Putamen (tissue), 1 donor: Measurements from ENCODE around the gene NT5C1A.

Source experiments
- DNase-seq: peaks from one replicate; pipeline ENCODE4 v3.0.0-alpha.2; 2016; ENCODE audit warnings: low spot score

Gene NT5C1A

DNA sequence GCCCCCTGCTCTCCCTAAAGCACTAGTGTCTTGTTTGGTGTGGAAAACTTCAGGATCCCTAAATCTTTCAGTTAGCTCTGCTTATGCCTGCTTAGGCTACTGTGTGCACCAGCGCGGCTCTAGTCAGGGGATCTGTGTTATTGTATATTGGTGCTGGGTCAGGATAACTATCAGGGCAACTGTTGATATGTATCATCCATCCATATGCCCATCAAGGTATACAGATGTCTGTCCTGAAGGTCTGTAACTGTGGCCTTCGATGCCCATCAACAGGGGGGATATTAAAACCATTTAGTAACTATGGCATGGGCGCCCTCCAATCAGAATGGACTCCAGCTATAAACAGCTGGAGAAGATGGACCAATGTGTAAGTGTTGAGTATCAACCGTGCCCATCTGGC is 12.4 kb downstream of the NT5C1A start:
- DNase-seq = no peak

DNA sequence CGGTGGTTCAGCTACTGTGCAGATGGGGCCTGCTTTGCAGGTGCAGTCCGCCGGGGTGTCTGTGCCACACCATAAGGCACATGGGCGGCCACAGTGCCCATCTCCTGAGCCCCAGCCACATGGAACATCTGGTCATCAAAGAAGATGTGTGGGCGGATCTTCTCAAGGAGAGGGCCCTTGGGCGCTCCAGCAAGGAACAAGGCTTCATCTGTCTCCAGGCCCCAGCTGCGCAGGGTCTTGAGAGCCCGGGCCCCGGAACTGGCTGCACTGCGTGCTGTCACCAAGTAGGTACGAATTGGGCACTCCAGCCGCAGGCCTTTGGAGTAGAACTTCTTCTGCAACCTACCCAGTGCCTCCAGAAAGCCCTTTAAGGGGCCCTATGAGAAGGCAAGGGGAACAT is 12.8 kb downstream of the NT5C1A start:
- DNase-seq = no peak

DNA sequence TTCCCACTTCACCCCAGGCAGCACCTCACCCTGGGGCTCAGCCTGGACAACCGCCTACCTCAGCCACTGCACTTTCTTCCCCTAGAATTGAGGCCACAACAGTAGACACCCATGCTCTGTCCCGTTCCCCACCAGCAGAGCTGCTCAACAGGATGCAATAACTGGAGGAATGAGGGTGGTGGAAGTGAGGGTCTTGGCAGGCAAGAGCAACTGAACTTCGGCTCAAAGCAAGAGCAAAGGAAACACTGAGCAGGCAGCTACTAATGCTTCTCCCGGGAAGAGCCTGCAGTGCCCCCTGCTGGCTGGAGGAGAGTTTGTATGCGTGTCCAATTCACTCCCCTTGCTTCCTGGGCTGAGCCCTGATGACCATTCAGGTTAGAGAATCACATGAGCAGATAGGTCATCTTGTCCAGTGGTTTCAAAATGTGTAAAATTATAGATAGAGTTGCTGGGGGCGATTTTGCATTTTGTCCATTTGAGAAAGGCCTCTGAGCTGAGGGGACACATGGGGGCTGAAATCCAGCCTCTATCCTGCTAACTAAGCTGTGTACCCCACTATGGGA is 13.9 kb downstream of the NT5C1A start:
- DNase-seq = no peak

DNA sequence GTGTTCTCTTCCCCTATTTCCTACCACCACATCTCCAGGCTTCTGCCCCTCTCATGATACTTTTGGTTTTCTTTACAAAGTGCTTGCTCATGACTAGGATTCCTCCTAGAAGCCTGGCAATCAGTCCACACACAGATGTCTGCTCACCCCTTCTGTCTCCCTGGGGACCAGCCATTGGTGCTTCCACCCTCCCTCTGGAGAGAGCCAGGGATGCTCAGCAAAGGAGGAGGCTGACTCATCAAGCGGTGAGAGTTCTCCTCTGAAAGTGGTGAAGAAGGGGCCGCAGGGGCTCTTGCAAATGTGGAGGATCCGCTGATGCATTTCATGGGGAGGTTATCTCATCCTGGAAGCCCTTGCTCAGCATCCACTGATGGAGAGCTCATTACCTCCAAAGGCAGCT is 14.5 kb downstream of the NT5C1A start:
- DNase-seq = no peak

DNA sequence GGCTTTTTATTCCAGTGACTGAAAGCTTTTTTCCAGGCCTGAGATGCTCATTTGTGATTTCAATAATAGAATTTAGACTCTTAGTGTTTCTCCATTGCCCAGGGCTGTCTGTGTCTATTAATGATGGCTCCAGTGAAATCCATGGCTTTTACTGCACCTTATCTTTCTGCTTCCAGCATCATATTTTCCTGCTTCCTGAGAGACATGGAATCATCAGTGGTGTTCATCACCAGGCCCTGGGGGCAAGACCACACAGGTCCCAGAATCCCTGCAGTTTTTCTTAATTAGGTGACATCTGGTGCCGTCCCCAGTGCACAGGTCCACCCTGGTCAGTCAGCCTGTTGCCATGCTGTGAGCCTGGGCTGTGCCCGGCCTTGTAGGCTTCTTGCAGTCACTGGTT is 15.5 kb downstream of the NT5C1A start:
- DNase-seq = no peak

DNA sequence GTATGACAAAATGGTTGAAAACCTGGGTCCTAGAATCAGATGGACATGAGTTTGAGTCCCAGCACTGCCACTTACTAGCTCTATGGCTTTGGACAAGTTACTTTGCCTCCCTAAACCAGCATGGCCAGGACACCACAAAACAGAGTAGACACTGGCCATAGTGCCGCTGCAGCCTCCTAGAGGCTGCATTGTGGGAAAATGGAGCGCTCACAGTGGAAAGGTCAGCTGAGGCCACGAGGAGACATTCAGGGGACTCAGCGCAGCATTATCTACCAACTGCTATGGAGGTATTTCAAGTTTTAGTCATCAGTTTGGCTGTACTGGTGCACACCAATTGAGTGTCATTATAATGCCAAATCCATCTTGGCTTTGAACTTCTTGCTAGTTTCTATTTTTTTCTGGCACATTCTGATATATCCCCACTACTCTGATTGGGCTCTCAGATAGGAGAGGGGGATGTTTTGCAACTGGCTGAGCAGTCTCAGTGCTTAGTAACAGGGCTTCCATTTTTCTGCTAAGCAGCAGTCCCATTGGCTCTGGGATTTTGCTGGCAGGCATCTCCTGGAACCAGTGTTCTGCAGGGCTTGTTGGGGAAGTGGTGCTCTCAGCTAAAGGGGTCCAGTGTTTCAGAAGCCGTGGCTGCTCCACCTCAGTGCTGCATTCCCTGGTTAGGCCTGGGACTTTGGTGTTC is 16.2 kb downstream of the NT5C1A start:
- DNase-seq = no peak

DNA sequence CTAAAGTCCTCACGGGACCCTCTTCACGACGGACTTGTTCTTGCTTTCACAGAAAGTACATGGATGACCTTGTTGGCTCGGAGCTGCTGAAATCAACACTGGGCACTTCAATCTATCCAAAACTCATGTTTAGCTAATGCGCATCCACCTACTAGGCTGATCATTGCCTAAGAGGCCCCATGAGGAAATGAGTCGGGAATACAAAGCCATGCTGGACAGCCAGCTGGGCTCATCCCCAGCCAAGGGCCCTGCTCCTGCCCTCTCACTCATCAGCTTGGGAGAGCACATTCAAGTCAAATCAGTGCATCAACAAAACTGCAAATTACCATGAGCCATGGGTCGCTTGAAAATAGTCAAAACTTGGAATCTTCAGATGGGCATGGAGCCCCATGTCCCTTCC is 17.6 kb downstream of the NT5C1A start:
- DNase-seq = no peak

DNA sequence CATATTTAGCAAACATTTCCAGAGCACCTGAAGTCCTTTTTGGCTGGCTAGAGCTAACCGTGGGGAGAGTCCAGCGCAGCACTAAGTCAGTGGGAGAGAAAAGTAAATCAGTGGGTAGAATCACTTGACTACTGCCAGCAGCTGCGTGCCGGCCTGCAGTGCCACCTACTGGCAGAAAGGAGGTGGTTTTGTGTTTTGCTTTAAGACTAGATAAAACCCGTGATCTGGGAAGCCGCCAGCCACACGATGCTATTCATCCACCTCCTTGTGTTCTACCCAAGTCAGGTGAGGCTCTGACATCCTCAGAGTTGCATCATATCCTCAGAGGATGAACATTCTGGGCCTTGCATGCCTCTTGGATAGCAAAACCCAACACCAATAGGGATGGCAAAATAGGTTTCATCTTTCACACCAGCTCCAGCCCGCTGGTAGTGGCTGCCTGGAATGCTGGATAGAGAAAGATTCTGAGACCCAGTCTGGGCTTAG is 18.3 kb downstream of the NT5C1A start:
- DNase-seq = peak; percentile 79

DNA sequence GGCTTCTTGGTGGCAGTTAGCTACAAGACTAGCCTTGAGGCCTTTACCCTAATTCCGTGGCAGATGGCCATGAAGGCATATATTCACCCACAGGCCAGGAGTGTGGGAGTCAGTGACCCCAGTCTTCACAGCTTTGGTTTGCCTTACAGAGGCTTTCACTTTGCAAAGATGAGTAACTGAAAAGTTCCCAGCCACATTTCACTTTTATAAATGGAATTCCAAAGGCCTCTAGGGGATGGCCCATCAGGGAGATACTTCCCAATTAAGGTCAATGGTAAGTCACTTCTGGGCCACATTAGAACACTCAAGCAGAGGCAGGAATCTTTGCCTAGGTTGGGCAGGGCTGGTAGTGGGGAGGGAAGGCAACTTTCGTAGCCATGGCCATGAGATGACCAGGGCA is 19.4 kb downstream of the NT5C1A start:
- DNase-seq = no peak

DNA sequence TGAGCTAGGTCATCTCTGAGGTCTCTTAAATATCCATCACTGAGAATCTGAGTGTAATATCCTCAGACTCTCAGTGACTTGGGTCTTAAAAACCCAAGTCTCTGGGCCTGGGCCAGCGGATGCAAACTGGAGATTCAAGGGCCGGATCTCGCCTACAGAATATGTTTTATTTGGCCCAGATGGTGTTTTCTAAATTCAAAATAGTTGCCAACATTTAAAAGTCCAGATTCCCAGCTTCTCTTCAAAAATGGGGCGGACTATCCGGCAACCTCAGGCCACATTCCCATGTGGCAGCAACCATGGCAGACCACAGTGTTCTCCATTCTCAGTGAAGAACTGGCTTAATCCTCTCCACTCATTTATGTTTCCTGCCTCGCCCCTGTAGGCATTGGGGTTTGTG is 19.8 kb downstream of the NT5C1A start:
- no peak for DNase-seq

DNA sequence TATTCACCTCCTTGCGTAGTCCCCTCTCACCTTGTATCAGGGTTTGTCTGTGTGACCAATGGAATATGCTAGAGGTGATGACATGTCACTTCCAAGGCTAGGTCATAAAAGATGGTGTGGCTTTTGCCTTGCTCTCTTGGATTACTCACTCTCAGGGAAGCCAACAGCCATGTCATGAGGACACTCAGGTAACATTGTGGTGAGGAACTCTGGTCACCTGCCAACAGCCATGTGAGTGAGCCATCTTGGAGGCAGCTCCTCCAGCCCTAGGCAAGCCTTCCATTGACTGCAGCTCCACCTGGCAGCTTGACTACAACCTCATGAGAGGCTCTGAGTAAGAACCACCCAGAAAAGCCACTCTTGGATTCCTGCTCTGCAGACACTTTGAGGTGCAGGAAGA is 21.5 kb downstream of the NT5C1A start:
- DNase-seq = no peak

DNA sequence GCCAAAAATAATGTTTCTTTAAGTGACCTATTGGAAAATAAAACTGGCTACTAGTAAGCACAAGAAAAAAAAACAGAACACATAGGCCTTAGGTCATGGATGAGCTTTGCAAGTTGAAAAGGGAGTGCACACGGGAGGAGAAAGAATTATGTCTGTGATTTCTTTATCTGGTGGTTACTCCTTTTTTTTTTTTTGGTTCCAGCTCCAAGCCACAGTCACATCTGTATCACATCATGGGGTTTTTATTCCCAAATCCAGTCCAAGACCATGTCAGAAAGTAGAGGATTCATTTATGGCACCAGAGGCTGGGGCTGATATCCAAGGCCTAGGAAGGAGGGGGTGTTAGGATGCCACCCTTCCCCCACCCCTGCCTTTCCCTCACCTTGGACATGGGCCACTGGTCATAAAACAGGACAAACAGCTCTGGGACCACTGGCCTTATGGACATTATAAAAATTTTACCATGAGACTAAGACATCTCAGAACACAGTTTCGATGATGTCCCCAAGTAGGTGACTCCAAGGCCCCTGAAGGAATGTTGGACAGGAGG is 22.2 kb downstream of the NT5C1A start:
- DNase-seq = no peak

DNA sequence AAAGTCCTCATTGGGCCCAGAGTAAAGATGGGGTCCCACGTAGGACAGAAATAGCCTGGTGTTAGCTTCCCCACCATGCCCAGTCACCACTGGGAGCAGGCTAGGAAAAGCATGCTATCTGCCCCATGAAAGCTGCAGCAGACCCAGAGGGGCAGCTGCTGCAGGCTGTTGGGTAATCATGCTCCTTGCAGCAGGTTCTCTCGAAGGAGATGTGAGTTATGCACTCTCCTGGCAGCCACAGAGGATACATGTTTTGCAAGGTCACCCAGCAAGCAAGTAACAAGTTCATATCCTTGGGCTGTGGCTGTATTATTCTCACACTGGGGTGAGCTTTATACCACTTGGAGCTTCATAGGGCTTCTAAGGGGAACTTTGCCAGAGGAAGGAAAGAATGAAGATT is 23.4 kb downstream of the NT5C1A start:
- no peak for DNase-seq

DNA sequence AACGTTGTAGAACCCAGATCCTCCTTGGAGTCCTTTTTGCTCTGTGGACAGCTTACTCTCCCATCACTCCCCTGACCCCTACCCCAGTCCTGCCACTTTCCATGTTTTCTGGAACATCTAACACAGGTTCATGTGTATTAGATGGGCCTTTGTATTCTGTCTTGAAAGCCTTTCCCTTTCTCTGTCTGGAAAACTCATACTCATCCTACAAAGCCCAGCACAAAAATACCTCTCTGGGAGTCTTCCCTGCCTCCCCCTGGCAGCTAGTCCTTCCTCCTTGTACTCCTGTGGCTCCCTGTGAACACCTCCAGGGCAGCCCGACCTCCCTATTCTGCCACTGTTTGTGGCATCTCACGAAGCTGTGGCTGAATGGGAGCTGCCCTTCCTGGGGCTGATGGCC is 24.7 kb downstream of the NT5C1A start:
- DNase-seq = no peak

DNA sequence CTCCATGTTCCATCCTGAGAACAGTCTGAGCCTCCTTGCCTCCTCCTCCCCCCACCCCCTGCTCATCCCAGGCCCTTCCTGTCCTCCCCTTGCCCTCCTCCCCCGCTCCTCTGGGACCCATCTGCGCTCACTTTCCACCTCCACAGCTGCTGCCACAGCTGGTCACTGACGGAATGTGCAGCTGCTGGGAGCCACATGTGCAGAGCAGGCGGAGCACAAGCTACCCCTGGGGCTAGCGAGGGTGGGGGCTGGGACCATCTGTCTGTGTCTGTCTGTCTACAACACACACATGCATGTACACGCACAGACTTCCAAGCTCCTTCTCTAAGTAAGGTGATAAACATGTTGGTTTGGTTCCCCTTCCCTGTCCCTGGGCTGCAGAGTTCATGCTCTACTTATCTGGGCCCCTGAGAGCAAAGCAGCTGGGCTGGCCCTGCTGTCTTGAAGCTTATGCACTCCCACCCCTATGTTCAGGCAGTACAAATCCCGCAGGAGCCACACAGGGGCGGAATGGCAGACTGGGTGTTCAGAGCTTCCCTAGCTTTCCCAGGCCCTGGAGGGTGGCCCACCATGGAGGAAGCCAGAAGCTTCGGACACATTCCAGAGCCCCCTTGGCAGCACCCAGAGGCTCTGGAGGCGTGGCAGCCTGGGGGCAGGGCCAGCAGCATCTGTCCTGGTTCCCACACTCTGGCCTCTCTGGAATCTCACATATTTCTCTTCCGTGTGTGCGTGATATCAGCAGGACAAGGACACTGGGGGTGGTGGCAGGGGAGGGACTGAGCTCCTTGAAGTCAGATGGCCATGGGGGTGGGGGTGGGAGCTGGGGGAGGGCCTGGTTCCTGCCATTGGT is 25.4 kb downstream of the NT5C1A start:
- no peak for DNase-seq

DNA sequence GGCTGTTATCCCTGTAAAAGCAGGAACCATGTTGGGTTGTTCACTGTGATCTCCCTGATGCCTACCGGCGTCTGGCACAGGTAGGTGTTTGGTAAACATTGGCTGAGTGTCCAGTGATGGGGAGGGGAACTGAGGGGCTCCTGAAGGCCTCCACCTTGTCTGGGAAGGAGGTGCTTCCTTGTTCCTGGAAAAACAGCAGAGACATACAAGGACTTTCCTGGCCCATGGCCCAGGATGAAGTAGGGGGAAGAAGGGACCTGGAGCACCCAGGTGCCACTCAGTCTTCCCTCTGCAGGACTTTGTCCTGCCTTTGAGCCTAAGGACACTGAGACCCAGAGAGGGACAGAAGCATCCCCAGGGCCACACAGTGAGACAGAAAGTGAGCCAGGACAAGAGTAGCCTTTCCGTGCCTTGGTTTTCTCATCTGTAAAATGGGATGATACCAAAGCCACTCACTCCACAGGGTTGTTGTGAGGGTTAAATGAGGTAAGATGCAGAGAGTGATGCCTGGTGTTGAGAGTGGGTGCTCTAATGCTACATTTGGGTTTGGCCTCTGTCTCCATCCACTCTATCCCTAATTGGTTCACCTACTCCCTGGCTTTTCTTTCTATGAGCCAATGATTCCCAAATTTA is 26.4 kb downstream of the NT5C1A start:
- DNase-seq = no peak

DNA sequence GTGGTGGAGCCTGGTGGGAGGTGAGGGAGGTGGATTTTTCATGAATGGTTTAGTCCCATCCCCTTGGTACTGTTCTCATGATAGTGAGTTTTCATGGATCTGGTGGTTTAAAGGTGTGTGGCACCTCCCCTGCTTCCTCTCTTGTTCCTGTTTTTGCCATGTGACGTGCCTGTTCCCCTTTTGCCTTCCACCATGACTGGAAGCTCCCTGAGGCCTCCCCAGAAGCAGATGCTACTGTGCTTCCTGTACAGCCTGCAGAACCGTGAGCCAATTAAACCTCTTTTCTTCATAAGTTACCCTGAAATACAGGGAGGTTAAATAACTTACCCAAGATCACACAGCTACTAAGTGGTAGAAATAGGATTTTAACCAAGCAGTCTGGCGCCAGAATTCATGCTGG is 28.2 kb downstream of the NT5C1A start:
- DNase-seq = no peak

DNA sequence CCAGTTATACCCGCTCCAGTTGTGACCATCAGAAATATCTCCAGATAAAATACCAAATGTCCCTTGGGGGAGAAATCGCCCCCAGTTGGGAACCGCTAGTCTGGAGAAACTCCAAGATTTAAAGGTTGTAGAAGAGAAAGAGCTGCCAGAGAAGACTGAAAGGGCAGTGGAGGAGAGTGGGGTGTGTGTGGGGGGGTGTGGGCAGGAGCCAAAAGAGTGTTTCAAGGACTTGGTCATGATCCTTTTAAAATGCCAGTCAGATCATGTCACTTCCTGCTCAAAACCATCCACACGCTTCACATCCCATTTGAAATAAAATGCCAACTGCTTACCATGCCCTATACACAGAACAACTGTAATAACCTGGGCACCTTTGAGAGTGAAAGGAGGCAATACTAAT is 29.1 kb downstream of the NT5C1A start:
- DNase-seq = no peak

DNA sequence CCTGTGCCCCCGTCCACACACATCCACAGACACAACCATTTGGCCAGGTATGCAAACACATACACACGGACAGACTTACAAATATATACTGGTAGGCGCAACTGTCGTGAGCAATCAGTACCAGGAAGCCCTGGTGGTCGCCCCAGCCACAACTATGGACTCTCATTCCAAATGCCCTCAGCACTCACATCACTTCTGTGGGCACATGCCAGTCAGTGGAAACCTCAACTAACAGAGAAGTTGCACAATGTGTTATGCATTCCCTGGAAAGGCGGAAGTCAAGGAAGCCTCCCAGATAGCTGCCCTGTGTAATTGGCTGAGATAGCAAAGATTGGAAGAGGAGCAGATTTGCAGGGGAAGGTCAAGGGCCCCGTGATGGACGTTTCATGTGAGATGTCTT is 31.0 kb downstream of the NT5C1A start:
- no peak for DNase-seq

DNA sequence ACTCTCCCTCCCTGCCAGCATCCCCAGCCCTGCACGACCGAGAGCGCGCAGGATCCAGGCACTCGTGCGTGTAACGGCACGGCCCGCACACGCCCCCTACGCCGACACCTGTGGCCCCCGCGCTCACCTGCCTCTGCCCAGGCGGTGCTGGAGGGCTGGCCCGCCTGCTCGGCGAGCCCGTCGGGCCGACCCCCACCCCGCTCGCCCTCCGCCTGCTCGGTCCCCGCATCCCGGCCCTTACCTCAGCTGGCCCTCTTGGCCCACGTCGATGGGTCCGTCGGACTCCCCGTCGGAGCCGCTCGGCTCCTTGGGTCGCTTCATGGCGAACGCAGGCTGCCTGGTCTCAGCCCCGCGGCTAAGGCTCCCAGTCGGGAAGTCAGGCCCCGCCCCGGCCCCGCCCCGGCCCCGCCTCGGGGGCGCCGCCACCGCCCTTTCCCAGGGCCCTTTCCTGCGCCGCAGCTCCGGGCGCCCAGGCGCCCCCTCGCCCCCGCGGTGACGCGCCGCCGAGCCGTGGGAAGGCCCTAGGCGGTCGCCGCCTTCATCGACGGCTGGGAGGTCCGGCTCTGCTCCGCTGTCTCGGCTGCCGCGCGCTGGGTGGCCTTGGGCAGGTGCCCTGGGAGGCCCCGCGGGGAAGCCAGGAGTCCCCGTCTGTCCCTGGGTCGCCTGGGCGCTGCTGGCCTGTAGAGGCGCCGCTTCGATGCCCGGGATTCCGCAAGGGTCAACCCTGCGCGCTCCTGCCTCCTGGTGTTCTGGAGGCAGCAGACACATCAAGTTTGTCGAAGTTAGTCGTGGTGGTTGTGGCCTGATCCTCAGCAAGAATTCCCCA is 32.4 kb downstream of the NT5C1A start, which contains the start of gene HEYL:
Gene HEYL, minus strand, starts transcription at position 339 of the 826 bp plus-strand sequence. Its CDS starts 18 bp downstream, at position 321.
- DNase-seq = no peak

DNA sequence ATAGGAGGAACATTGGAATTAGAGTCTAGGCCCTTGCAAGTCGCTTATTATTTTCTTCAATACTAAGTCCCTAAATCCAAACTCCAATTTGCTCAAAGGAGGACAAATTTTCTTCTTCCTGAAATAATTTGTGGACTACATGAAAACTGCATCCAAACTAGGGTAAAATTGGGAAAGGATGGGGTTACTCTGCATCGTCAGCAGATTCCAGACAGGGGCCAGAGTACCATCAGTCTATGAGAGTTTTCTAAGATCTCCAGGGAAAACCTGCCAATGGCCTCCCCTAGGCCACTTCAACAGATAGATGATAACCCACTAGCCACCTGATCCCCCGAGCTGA is 33.0 kb downstream of the NT5C1A start:
- no peak for DNase-seq

DNA sequence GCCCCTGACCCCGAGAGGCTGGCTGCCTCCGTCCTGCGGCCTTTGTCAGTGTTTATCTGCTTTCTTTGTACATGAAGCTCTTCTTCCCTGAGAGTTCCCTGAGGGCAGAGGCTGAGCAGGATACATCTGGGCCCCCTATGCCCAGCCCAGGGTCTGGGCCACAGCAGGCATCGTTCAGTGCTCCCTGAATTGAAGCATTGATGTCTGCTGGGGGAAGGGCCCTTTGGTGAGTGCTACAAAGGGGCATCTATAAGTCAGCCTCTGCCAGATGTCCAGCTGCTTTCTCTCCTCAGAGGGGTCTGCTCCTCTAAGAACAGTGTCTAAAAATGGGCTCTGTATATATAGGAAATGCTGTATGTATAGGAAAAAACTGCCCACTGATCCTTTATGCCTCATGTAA is 34.5 kb downstream of the NT5C1A start:
- no peak for DNase-seq
